Smooth muscle cell (in vitro differentiated cells): ENCODE results near the gene CITED4. TPM values are rescaled to one million over a fixed set of nuclear protein-coding genes. Genes with fewer than 3 reads are reported as not detected.

Source experiments
- DNase-seq: peaks from one replicate; lab custom pipeline; 2025; ENCODE audit not compliant: unreplicated experiment; lab: John Stamatoyannopoulos, UW
- H2AFZ ChIP-seq: fragments of 200-600 bp; sonication (generic); 2 replicates; pipeline ENCODE4 v1.6.0; 2016; ENCODE audit warnings: antibody characterized with exemption, low read depth, mild to moderate bottlenecking
- H3F3A ChIP-seq: fragments of 200-600 bp; sonication (generic); 2 replicates; pipeline ENCODE4 v1.6.0; 2017; ENCODE audit warnings: antibody characterized with exemption, low read depth
- H3K27ac ChIP-seq: fragments of 200-600 bp; sonication (generic); 2 replicates; pipeline ENCODE4 v1.5.1; 2016; ENCODE audit warnings: low read depth, mild to moderate bottlenecking
- H3K27me3 ChIP-seq: fragments of 200-600 bp; sonication (generic); 2 replicates; pipeline ENCODE4 v1.6.1; 2016; ENCODE audit warnings: low read depth, mild to moderate bottlenecking
- H3K36me3 ChIP-seq: fragments of 200-600 bp; sonication (generic); 2 replicates; pipeline ENCODE4 v1.5.1; 2016; ENCODE audit warnings: low read depth
- H3K4me1 ChIP-seq: fragments of 200-600 bp; sonication (generic); 2 replicates; pipeline ENCODE4 v1.5.1; 2016; ENCODE audit warnings: low read depth
- H3K4me2 ChIP-seq: fragments of 200-600 bp; sonication (generic); 2 replicates; pipeline ENCODE4 v1.6.0; 2016; ENCODE audit warnings: mild to moderate bottlenecking
- H3K4me3 ChIP-seq: fragments of 200-600 bp; sonication (generic); 2 replicates; pipeline ENCODE4 v1.5.1; 2016; ENCODE audit warnings: mild to moderate bottlenecking
- H3K79me2 ChIP-seq: fragments of 200-600 bp; sonication (generic); 2 replicates; pipeline ENCODE4 v1.6.0; 2016; ENCODE audit warnings: low read depth, mild to moderate bottlenecking
- H3K9ac ChIP-seq: fragments of 200-600 bp; sonication (generic); 2 replicates; pipeline ENCODE4 v1.6.0; 2016; ENCODE audit warnings: low read depth
- H3K9me3 ChIP-seq: fragments of 200-600 bp; sonication (generic); replicated peaks from 2 replicates; pipeline ENCODE4 v1.5.1; 2016; ENCODE audit warnings: low read depth
- H4K20me1 ChIP-seq: fragments of 200-600 bp; sonication (generic); 2 replicates; pipeline ENCODE4 v1.6.0; 2016; ENCODE audit warnings: low read depth
- WGBS: methylation state at CpG from one replicate; pipeline ENCODE4 v1.1.7; 2016; ENCODE audit warnings: low lambda C conversion rate; 5-methylcytosine and 5-hydroxymethylcytosine counted together
- polyA plus RNA-seq: library from polyadenylated mRNA; unstranded; fragments of >200 nt; fragmentation: Nextera tagmentation; extraction: Ambion mirVana; gene quantifications from 2 replicates; pipeline ENCODE4 v1.2.1, GENCODE V29; 2016
- total RNA-seq: library from RNA; depleted of rRNA; stranded (reverse); fragments of >200 nt; gene quantifications from 2 replicates; pipeline ENCODE4 v1.2.3, GENCODE V29; 2014
- TF ChIP-seq, protein P1 (sequence below): fragments of 200-600 bp; sonication (generic); IDR thresholded peaks from 2 replicates; pipeline ENCODE4 v1.5.1; 2017; ENCODE audit warnings: borderline replicate concordance, mild to moderate bottlenecking, antibody characterized with exemption; ENCODE audit not compliant: insufficient read depth, poor library complexity, severe bottlenecking

The CITED4 gene
- total and polyA plus RNA-seq, 2 experiments from 2014 or later = 5.5 to 10.7 TPM

- Histone ChIP-seq H3K79me2 (no peaks in the 10 kb centered on the region), H3K4me3 (peak overlapping the region; percentile 37), H3K4me2 (peak overlapping the region; percentile 83), H2AFZ (peak overlapping the region; percentile 75), H3K36me3 (no peaks in the 10 kb centered on the region), H3F3A (no peaks in the 10 kb centered on the region), H3K9ac (no peak overlapping the region), H3K9me3 (no peaks in the 10 kb centered on the region), H4K20me1 (no peaks in the 10 kb centered on the region), H3K27me3 (peaks cover 31% of the 10 kb centered on the region), H3K4me1 (no peaks in the 10 kb centered on the region), H3K27ac (no peak overlapping the region)
- no peak for DNase-seq
- TF ChIP-seq, protein P1, sequence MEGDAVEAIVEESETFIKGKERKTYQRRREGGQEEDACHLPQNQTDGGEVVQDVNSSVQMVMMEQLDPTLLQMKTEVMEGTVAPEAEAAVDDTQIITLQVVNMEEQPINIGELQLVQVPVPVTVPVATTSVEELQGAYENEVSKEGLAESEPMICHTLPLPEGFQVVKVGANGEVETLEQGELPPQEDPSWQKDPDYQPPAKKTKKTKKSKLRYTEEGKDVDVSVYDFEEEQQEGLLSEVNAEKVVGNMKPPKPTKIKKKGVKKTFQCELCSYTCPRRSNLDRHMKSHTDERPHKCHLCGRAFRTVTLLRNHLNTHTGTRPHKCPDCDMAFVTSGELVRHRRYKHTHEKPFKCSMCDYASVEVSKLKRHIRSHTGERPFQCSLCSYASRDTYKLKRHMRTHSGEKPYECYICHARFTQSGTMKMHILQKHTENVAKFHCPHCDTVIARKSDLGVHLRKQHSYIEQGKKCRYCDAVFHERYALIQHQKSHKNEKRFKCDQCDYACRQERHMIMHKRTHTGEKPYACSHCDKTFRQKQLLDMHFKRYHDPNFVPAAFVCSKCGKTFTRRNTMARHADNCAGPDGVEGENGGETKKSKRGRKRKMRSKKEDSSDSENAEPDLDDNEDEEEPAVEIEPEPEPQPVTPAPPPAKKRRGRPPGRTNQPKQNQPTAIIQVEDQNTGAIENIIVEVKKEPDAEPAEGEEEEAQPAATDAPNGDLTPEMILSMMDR = no peak
- WGBS = 41% methylated on average over 40 of the region's 73 CpGs
Observed at GRCh38 chr1:40884055-40884795, 22.1 kb upstream of the CITED4 start.

DNA sequence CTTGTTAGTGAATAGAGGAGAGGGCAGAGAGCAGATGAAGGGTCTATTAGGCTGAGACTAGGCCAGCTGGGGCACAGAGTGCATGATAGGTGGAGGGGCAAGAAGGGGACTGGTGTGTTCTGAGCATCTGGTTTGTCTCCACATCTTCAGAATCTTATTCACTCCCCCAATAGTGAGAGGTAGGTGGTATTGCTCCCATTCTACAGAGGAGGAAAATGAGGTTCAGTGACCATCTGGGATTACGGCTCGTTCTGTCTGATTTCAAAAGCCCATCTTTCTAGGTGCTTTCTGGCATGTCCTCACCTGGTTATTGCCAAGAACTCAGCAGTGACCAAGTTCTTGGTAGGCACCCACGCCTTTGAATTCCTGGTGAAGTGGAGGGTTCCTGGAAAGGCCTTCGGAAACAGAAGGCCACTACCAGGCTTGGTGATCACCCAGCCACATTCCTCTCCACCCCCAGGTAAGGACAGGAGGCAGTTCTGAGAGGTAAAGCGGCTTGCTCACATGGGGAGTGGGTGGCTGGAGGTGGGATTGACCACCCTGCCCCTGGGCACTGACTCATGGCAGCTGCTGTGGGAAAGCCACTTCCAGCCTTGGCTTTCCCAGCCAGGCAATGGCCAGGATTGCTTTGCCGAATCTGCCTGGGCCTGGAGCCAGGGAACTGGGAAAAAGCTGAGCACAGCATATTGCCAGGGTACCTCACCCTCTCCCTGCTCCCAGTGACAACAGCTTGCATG is 18.8 kb upstream of the CITED4 start:
- Histone ChIP-seq H3F3A (peaks cover 3% of the 10 kb centered on the region), H3K9ac (no peak overlapping the region), H4K20me1 (no peaks in the 10 kb centered on the region), H2AFZ (no peak overlapping the region), H3K27me3 (peaks cover 21% of the 10 kb centered on the region), H3K4me3 (no peak overlapping the region), H3K36me3 (no peaks in the 10 kb centered on the region), H3K4me2 (no peak overlapping the region), H3K4me1 (peaks cover 3% of the 10 kb centered on the region), H3K9me3 (no peaks in the 10 kb centered on the region), H3K27ac (no peak overlapping the region), H3K79me2 (no peaks in the 10 kb centered on the region)
- WGBS = 80% methylated on average over 6 of the region's 6 CpGs
- TF ChIP-seq, protein P1 = no peak
- DNase-seq = no peak

- H3K36me3 ChIP-seq = no peaks in the 10 kb centered on the region
- H3K79me2 ChIP-seq = no peaks in the 10 kb centered on the region
- H3K4me3 ChIP-seq = no peak overlapping the region
- H3K27me3 ChIP-seq = peaks cover 17% of the 10 kb centered on the region
- H3K9ac ChIP-seq = no peak overlapping the region
- no peak overlapping the region for H3K4me2 ChIP-seq
- TF ChIP-seq, protein P1 = no peak
- H2AFZ ChIP-seq = no peak overlapping the region
- 86% methylated on average over 11 of the region's 11 CpGs for WGBS
- H3K9me3 ChIP-seq = no peaks in the 10 kb centered on the region
- H3K4me1 ChIP-seq = peaks cover 3% of the 10 kb centered on the region
- no peak for DNase-seq
- peaks cover 3% of the 10 kb centered on the region for H3F3A ChIP-seq
- H4K20me1 ChIP-seq = no peaks in the 10 kb centered on the region
- no peak overlapping the region for H3K27ac ChIP-seq
Observed at GRCh38 chr1:40879482-40880175, 17.5 kb upstream of the CITED4 start.
